K562 (cell line): ENCODE results near the gene SLC9B1.

Experiments used
- BHLHE40 ChIP-seq: IDR thresholded peaks from 2 replicates; pipeline ENCODE4 v1.6.1; 2011; ENCODE audit warnings: low read length, improper control_type of control experiment
- JUND ChIP-seq, 2 experiments: IDR thresholded peaks; 2 replicates in 1 of 2; 3 replicates in 1 of 2; pipeline ENCODE4 v1.6.1; 2011; ENCODE audit warnings: borderline replicate concordance in 2 of 2, low read depth in 2 of 2, low read length in 2 of 2, improper control_type of control experiment in 1 of 2, missing biosample characterization in 1 of 2, missing genetic modification characterization in 1 of 2, missing genetic modification reagents in 1 of 2
- NFYB ChIP-seq: IDR thresholded peaks from 2 replicates; pipeline ENCODE4 v1.6.1; 2011; ENCODE audit warnings: mild to moderate bottlenecking, moderate library complexity; ENCODE audit not compliant: insufficient read length; ENCODE audit errors: extremely low read depth
- NR2C2 ChIP-seq, 2 experiments: fragments of 200-800 bp in 1 of 2; sonication (Bioruptor generic) in 1 of 2; sonication (generic) in 1 of 2; formaldehyde crosslinking in 1 of 2; IDR thresholded peaks; 2 replicates each; pipeline versions ENCODE4 v1.6.1 to v1.8.0; 2016 to 2022; ENCODE audit warnings: mild to moderate bottlenecking in 1 of 2, missing compliant biosample characterization in 1 of 2, missing genetic modification characterization in 1 of 2, missing genetic modification reagents in 1 of 2
- POLR2AphosphoS5 ChIP-seq: IDR thresholded peaks from 2 replicates; pipeline ENCODE4 v1.6.1; 2011; ENCODE audit warnings: mild to moderate bottlenecking, low read depth, low read length, moderate library complexity; ENCODE audit not compliant: control insufficient read depth, insufficient read depth
- SREBF1 ChIP-seq: fragments of 150-350 bp; IDR thresholded peaks from 2 replicates; pipeline ENCODE4 v1.6.1; 2014; ENCODE audit warnings: antibody characterized with exemption, low read depth, low read length, borderline replicate concordance
- ZNF165 ChIP-seq: fragments of 250-450 bp; sonication (Bioruptor Pico); IDR thresholded peaks from 2 replicates; pipeline ENCODE4 v1.4.0; 2020; ENCODE audit warnings: borderline replicate concordance
- TF ChIP-seq, protein P1 (sequence below), 3 experiments: IDR thresholded peaks in 2 of 3; conservative IDR thresholded peaks in 1 of 3; 2 replicates each; pipeline ENCODE4 v1.5.1; 2011 to 2012; ENCODE audit warnings: low read length in 3 of 3, mild to moderate bottlenecking in 3 of 3, control low read depth in 2 of 3, improper control_type of control experiment in 1 of 3, inconsistent platforms in 1 of 3, low read depth in 1 of 3, mixed read lengths in 1 of 3, moderate library complexity in 1 of 3; ENCODE audit not compliant: insufficient read depth in 2 of 3
- TF ChIP-seq, protein P2 (sequence below): fragments of 200-600 bp; sonication (generic); IDR thresholded peaks from one replicate; pipeline ENCODE4 v1.6.1; 2012; ENCODE audit warnings: mild to moderate bottlenecking, low read depth, low read length, inconsistent platforms
- TF ChIP-seq, protein P3 (sequence below): fragments of 450-650 bp; IDR thresholded peaks from 2 replicates; pipeline ENCODE4 v1.6.1; 2016; ENCODE audit warnings: borderline replicate concordance

DNA sequence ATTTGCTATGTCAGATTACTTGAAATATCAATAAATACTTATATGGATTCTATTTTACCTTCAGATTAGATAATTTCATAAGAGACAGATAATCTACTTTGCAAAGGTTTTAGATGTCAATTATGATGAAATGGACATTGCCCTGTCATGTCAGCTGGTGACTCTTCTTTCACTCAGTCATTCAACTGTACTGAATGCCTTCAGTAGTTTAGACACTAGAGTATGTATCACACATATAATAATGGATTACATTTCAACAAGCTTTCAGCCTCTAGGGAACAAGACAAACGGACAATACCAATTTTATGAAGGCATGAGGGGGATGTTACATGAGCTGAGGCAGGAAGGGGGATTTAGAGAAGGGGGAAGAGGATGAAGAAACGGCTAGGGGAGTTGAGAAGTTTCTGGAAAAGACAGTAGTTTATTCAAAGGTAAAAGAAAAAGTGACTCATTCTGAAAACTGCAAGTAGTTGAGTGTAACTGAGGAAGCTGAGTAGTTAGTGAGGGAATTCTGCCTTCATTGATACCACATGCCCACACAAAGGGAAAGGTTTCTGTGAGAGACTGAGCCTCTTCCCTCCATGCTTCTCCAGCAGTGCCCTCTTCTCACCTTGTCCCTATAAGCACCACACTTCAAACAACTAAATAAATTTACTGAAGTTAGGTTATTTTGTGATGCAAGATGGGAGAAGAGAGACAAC, 31.4 kb upstream of the SLC9B1 start:
- TF ChIP-seq, protein P1, sequence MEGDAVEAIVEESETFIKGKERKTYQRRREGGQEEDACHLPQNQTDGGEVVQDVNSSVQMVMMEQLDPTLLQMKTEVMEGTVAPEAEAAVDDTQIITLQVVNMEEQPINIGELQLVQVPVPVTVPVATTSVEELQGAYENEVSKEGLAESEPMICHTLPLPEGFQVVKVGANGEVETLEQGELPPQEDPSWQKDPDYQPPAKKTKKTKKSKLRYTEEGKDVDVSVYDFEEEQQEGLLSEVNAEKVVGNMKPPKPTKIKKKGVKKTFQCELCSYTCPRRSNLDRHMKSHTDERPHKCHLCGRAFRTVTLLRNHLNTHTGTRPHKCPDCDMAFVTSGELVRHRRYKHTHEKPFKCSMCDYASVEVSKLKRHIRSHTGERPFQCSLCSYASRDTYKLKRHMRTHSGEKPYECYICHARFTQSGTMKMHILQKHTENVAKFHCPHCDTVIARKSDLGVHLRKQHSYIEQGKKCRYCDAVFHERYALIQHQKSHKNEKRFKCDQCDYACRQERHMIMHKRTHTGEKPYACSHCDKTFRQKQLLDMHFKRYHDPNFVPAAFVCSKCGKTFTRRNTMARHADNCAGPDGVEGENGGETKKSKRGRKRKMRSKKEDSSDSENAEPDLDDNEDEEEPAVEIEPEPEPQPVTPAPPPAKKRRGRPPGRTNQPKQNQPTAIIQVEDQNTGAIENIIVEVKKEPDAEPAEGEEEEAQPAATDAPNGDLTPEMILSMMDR (IDR thresholded peaks at IDR 0.05 in 2 of 3, conservative IDR thresholded peaks at IDR 0.05 in 1 of 3; ENCODE audit: insufficient read depth in 2 of 3, low read depth in 1 of 3, low read length in 3 of 3): no peak
- TF ChIP-seq POLR2AphosphoS5: no peak
- TF ChIP-seq JUND (IDR thresholded peaks at IDR 0.05; ENCODE audit: borderline replicate concordance, low read depth, low read length): no peak
- no peak for TF ChIP-seq JUND (tag; IDR thresholded peaks at IDR 0.05; ENCODE audit: borderline replicate concordance, low read depth, low read length)
- no peak for TF ChIP-seq BHLHE40
- TF ChIP-seq NR2C2 (CRISPR knock-in tag; IDR thresholded peaks at IDR 0.05): no peak
- TF ChIP-seq NR2C2 (tag; IDR thresholded peaks at IDR 0.05): no peak
- no peak for TF ChIP-seq SREBF1
- TF ChIP-seq, protein P2, sequence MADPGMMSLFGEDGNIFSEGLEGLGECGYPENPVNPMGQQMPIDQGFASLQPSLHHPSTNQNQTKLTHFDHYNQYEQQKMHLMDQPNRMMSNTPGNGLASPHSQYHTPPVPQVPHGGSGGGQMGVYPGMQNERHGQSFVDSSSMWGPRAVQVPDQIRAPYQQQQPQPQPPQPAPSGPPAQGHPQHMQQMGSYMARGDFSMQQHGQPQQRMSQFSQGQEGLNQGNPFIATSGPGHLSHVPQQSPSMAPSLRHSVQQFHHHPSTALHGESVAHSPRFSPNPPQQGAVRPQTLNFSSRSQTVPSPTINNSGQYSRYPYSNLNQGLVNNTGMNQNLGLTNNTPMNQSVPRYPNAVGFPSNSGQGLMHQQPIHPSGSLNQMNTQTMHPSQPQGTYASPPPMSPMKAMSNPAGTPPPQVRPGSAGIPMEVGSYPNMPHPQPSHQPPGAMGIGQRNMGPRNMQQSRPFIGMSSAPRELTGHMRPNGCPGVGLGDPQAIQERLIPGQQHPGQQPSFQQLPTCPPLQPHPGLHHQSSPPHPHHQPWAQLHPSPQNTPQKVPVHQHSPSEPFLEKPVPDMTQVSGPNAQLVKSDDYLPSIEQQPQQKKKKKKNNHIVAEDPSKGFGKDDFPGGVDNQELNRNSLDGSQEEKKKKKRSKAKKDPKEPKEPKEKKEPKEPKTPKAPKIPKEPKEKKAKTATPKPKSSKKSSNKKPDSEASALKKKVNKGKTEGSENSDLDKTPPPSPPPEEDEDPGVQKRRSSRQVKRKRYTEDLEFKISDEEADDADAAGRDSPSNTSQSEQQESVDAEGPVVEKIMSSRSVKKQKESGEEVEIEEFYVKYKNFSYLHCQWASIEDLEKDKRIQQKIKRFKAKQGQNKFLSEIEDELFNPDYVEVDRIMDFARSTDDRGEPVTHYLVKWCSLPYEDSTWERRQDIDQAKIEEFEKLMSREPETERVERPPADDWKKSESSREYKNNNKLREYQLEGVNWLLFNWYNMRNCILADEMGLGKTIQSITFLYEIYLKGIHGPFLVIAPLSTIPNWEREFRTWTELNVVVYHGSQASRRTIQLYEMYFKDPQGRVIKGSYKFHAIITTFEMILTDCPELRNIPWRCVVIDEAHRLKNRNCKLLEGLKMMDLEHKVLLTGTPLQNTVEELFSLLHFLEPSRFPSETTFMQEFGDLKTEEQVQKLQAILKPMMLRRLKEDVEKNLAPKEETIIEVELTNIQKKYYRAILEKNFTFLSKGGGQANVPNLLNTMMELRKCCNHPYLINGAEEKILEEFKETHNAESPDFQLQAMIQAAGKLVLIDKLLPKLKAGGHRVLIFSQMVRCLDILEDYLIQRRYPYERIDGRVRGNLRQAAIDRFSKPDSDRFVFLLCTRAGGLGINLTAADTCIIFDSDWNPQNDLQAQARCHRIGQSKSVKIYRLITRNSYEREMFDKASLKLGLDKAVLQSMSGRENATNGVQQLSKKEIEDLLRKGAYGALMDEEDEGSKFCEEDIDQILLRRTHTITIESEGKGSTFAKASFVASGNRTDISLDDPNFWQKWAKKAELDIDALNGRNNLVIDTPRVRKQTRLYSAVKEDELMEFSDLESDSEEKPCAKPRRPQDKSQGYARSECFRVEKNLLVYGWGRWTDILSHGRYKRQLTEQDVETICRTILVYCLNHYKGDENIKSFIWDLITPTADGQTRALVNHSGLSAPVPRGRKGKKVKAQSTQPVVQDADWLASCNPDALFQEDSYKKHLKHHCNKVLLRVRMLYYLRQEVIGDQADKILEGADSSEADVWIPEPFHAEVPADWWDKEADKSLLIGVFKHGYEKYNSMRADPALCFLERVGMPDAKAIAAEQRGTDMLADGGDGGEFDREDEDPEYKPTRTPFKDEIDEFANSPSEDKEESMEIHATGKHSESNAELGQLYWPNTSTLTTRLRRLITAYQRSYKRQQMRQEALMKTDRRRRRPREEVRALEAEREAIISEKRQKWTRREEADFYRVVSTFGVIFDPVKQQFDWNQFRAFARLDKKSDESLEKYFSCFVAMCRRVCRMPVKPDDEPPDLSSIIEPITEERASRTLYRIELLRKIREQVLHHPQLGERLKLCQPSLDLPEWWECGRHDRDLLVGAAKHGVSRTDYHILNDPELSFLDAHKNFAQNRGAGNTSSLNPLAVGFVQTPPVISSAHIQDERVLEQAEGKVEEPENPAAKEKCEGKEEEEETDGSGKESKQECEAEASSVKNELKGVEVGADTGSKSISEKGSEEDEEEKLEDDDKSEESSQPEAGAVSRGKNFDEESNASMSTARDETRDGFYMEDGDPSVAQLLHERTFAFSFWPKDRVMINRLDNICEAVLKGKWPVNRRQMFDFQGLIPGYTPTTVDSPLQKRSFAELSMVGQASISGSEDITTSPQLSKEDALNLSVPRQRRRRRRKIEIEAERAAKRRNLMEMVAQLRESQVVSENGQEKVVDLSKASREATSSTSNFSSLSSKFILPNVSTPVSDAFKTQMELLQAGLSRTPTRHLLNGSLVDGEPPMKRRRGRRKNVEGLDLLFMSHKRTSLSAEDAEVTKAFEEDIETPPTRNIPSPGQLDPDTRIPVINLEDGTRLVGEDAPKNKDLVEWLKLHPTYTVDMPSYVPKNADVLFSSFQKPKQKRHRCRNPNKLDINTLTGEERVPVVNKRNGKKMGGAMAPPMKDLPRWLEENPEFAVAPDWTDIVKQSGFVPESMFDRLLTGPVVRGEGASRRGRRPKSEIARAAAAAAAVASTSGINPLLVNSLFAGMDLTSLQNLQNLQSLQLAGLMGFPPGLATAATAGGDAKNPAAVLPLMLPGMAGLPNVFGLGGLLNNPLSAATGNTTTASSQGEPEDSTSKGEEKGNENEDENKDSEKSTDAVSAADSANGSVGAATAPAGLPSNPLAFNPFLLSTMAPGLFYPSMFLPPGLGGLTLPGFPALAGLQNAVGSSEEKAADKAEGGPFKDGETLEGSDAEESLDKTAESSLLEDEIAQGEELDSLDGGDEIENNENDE: no peak
- TF ChIP-seq, protein P3, sequence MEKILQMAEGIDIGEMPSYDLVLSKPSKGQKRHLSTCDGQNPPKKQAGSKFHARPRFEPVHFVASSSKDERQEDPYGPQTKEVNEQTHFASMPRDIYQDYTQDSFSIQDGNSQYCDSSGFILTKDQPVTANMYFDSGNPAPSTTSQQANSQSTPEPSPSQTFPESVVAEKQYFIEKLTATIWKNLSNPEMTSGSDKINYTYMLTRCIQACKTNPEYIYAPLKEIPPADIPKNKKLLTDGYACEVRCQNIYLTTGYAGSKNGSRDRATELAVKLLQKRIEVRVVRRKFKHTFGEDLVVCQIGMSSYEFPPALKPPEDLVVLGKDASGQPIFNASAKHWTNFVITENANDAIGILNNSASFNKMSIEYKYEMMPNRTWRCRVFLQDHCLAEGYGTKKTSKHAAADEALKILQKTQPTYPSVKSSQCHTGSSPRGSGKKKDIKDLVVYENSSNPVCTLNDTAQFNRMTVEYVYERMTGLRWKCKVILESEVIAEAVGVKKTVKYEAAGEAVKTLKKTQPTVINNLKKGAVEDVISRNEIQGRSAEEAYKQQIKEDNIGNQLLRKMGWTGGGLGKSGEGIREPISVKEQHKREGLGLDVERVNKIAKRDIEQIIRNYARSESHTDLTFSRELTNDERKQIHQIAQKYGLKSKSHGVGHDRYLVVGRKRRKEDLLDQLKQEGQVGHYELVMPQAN: no peak
- TF ChIP-seq NFYB: no peak
- no peak for TF ChIP-seq ZNF165 (CRISPR knock-in tag)
